HS-5 (cell line): ENCODE results near the gene MIF.
"Not testable (repeated sequence)": the region's sequence is repeated elsewhere in the genome, so short reads cannot be mapped to it uniquely, and the experiment has no call there.

Source experiments
- DNase-seq: peaks from one replicate; pipeline ENCODE4 v3.0.0-alpha.2; 2012; ENCODE audit warnings: low read depth

MIF gene

DNA sequence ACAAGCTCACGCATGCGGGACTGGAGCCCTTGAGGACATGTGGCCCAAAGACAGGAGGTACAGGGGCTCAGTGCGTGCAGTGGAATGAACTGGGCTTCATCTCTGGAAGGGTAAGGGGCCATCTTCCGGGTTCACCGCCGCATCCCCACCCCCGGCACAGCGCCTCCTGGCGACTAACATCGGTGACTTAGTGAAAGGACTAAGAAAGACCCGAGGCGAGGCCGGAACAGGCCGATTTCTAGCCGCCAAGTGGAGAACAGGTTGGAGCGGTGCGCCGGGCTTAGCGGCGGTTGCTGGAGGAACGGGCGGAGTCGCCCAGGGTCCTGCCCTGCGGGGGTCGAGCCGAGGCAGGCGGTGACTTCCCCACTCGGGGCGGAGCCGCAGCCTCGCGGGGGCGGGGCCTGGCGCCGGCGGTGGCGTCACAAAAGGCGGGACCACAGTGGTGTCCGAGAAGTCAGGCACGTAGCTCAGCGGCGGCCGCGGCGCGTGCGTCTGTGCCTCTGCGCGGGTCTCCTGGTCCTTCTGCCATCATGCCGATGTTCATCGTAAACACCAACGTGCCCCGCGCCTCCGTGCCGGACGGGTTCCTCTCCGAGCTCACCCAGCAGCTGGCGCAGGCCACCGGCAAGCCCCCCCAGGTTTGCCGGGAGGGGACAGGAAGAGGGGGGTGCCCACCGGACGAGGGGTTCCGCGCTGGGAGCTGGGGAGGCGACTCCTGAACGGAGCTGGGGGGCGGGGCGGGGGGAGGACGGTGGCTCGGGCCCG is at the start of gene MIF:
MIF (plus strand) TSS at position 439 of the 765 bp plus-strand sequence; CDS start at position 531, 92 bp downstream.
- peak; percentile 68 for DNase-seq

- DNase-seq: no peak
Observed at GRCh38 chr22:23844739-23845202, 49.4 kb upstream of the MIF start.

GRCh38 chr22:23845265-23846080 is 48.7 kb upstream of the MIF start:
- no peak for DNase-seq

DNA sequence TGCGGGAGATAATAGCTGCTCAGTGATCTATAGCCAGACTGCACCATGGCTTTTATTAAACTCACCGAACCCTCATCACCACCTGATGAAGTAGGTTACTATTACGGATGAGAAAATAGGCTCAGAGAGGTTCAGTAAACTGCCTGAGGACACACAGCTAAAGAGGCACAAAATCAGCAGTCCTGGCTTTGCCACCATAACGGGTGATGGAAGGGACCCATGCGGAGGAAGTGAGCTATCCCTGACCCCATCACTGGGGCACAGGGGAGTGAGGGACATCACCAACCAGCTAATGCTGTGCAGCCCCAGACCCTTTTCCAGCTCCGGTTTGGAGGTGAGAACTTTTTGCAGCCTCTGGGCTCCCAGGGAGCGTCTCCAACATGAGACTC is 48.1 kb upstream of the MIF start:
- no peak for DNase-seq

DNA sequence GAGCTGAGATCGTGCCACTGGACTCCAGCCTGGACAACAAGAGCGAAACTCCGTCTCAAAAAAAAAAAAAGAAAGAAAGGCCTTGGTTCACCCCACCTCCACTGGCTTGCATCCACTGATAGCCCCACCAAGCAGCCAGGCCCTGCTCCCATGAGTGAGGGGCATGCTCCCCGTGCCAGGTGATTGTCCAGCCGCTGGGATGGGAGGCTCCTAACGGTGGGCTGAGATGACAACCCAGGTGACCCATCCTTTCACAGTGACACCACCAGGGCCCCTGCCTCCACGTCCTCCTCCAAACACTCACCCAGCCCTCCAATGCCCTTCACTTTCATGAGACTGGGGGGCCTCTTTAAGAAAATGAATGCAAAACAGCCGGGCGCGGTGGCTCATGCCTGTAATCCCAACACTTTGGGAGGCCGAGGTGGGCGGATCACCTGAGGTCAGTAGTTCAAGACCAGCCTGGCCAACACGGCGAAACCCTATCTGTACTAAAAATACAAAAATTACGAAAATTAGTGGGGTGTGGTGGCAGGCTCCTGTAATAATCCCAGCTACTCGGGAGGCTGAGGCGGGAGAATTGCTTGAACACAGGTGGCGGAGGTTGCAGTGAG is 46.8 kb upstream of the MIF start:
- DNase-seq: no peak

GRCh38 chr22:23847991-23848864 is 46.0 kb upstream of the MIF start:
- no peak for DNase-seq

DNA sequence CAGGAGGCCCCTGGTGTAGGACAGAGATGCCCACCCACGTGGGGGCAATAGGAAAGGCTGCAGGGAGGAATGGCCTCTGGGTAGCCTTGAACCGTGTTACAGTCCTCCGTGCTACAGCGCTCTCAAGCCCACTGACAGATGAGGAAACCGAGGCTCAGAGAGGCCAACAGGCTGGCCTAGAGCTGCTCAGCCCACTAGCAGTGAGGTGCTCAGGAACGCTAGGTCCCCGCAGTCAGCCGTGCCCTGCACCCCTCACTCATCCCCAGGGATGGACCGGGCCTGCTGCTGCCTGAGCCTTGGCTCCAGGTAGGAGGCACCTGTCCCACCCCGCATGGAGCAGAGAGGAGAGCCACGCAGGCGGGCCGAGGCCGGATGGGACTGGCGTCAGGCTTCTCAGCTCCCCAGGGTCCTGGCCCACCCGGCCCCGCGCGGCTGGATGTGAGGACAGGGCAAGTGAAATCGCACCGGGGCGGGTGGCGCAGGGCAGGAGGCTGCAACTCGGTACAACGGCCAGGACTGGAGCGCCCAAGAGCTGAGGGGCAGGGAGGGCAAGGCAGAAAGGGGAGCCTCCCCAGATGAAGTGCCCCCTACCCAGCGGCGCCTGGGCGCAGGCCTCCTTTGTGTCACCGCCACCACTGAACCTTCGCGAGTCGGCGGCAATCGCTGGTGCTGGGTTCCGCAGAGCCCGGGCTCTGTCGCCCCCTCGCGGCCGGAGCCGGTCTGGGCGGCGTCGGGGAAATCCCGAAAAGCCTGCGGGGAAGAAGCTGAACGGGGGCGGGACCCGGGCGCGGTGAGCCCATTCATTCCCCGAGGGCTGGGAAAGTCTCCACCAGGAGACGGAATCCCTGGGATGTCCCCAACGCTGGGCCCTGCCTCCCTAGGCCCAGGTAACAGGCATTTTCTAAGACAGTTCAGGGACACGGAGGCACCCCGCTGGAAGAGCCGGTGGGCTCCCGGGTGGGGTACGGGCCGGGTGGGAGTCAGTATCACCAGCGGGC is 44.9 kb upstream of the MIF start:
- DNase-seq: peak; percentile 28

DNA sequence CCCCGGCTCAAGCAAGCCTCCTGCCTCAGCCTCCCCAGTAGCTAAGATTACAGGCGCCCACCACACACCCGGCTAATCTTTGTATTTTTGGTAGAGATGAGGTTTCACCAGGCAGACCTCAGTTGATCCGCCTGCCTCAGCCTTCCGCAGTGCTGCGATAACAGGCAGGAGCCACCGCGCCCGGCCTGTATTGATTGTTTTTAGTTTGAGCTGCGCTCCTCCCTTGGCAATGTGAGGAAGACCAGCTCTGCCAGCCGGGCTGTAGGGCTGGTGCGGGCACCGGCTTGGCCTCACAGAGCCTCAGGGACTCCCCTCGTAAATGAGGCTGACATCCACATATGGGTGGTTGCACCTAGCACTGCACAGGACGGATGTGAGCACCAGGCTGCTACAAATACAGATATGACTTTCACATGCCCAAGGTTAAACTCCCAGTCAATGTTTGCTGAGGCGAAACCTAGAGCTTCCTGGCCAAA is 44.0 kb upstream of the MIF start:
- DNase-seq: no peak

DNA sequence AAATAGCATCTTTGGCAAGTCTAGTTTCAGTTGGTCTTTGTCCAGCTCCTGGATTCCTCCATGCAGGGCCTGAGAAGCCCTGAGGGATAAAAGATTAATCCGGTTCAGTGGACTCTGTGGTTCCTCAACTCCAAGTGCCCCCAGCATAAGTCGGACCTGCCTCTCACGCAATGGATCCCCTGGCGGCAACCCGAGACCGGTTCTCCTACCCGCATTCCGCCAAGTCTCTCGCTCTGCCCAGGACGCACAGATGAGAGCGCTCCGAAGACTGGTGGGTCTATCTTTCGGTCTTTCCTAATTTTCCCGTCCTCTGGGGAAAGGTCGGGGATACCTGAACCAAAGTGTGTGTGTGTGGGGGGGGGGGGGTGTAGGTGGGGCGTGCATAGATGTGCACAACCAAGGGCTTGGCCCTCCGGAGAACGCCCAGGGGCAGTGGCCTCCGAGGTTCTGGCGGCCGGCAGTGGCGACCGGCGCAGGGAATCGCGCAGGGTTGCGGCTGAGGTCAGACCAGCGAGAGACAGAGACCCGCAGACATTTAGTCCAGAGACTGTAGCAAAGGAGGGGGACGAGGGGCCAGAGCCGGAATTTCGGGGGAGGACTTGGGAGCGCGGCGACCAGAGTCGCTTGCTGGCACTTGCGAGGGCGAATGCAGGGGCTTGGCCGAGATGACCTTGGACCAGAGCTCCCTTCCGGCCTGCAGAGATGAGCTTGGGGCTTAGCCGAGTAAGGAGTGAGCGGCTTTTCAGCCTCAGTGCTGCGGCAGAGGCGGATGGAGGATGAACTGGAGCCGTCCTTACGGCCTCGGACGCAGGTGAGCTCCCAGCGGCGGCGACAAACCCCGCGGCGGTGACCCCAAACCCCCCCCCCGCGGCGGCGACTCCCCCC is 37.2 kb upstream of the MIF start:
- no peak for DNase-seq

DNA sequence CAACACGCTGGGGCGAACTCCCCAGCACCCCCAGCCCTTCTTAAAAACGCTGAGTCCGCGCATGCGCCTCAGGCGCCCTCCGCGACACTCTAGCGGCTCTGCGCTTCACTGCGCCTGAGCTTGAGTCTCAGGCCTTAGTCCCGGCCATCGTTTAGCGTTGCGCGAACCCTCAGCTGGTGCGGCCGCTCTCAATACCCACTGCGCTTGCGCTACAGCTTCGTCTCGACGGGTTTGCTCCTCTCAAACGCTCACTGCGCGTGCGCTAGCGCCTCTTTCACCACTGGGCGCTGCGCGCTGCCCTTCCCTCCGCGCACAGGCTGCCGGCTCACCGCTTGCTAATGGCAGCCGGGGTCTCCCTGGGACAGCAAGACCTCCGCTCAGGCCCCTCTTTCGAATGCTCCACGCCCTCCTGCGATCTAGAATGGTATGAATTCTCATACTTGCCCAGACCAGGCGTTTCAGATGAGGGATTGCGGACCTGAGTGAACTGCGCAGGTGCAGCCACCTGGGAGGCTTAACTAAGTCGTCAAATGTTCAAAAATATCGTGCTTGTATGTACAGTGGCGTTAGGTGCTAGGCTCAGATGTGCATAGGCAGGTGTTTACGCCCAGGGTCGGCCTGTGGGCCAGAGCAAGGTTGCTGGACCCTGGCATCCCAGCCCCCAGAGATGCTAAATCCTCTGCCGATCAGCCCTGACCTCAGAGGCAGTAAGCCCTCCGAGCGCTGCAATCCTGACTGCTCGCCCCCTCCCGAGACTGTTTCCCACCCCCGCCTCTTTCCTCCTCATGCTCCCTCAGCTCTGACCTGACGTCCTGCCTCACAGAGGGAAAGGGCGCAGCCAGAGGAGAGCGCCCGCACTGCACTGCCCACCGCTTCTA is 36.3 kb upstream of the MIF start, which contains the start of gene SLC2A11:
SLC2A11 (plus strand) TSS at position 270 of the 878 bp plus-strand sequence; CDS start at position 395, 125 bp downstream.
- DNase-seq: peak; percentile 85

GRCh38 chr22:23858484-23858815 is 35.7 kb upstream of the MIF start:
- DNase-seq: no peak

DNA sequence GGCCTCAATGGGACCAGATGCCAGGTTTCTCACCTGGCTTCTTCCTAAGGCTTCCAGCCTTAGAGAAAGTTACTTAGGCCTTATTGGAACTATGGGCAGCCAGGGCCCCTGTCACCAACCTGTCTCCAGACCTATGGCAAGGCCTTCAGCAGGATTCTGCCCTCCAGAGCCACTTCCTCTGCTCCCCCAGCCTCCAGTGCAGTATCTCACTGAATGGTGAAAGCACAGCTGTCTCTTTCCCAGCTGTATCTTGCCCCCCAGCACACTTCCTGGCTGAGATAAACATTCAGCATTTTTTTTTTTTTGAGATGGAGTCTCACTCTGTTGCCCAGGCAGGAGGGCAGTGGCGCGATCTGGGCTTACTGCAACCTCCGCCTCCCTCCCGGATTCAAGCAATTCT is 35.0 kb upstream of the MIF start:
- no peak for DNase-seq

GRCh38 chr22:23860187-23860586 is 34.0 kb upstream of the MIF start:
- not testable (repeated sequence) for DNase-seq

GRCh38 chr22:23862103-23862502 is 32.1 kb upstream of the MIF start:
- no peak for DNase-seq

- DNase-seq: not testable (repeated sequence)
Observed at GRCh38 chr22:23864499-23865154, 29.6 kb upstream of the MIF start.

GRCh38 chr22:23868580-23868979 is 25.6 kb upstream of the MIF start:
- no peak for DNase-seq

DNA sequence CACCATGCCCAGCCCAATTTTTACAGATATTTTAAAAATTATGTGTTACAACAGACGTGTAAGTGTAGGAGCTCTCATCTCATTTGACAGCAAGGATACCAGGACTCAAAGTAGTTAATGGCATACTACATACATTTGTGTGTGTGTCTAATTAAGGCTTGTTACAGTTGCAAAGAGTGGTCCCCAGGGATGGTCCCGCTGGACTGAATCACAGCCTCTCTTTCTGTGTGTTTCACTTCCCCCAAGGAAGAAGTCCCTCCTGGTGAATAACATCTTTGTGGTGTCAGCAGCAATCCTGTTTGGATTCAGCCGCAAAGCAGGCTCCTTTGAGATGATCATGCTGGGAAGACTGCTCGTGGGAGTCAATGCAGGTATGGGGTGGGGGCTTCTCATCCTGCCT is 19.3 kb upstream of the MIF start:
- no peak for DNase-seq

- DNase-seq: no peak
Observed at GRCh38 chr22:23875801-23876200, 18.4 kb upstream of the MIF start.
